OCI-LY1 (cell line): Measurements from ENCODE around the gene IFT81.
"Not testable (repeated sequence)": the region's sequence is repeated elsewhere in the genome, so short reads cannot be mapped to it uniquely, and the experiment has no call there.

Source experiments
- H2AFZ ChIP-seq: fragments of 200-600 bp; sonication (generic), shearing (Covaris generic); 2 replicates; pipeline ENCODE4 v1.6.0; 2014; ENCODE audit warnings: antibody characterized with exemption, mild to moderate bottlenecking, low read length
- H3F3A ChIP-seq: fragments of 200-600 bp; sonication (generic), shearing (Covaris generic); 2 replicates; pipeline ENCODE4 v1.6.0; 2014; ENCODE audit warnings: mild to moderate bottlenecking, antibody characterized with exemption, low read length, moderate library complexity; ENCODE audit not compliant: insufficient read depth
- H3K27ac ChIP-seq: fragments of 200-600 bp; sonication (generic); 2 replicates; pipeline ENCODE4 v1.5.1; 2014; ENCODE audit warnings: low read length, mixed run types, mild to moderate bottlenecking, low read depth; ENCODE audit not compliant: poor library complexity, severe bottlenecking
- H3K27me3 ChIP-seq: fragments of 200-600 bp; sonication (generic); 2 replicates; pipeline ENCODE4 v1.6.0; 2014; ENCODE audit warnings: antibody characterized with exemption, mild to moderate bottlenecking, low read length, moderate library complexity; ENCODE audit not compliant: insufficient read depth
- H3K36me3 ChIP-seq: fragments of 200-600 bp; sonication (generic); 2 replicates; pipeline ENCODE4 v1.6.1; 2014; ENCODE audit warnings: mild to moderate bottlenecking, antibody characterized with exemption, low read length, moderate library complexity, mixed read lengths; ENCODE audit not compliant: insufficient read depth
- H3K4me1 ChIP-seq: fragments of 200-600 bp; sonication (generic); 2 replicates; pipeline ENCODE4 v1.5.1; 2014; ENCODE audit warnings: mild to moderate bottlenecking, low read length, moderate library complexity; ENCODE audit not compliant: insufficient read depth, severe bottlenecking
- H3K4me2 ChIP-seq: fragments of 200-600 bp; sonication (generic), shearing (Covaris generic); 2 replicates; pipeline ENCODE4 v1.6.1; 2014; ENCODE audit warnings: low read length
- H3K4me3 ChIP-seq: fragments of 200-600 bp; sonication (generic); 2 replicates; pipeline ENCODE4 v1.5.1; 2014; ENCODE audit warnings: low read length, low read depth, mild to moderate bottlenecking, mixed read lengths; ENCODE audit not compliant: poor library complexity, severe bottlenecking
- H3K79me2 ChIP-seq: fragments of 200-600 bp; shearing (Covaris generic); 2 replicates; pipeline ENCODE4 v1.6.1; 2016; ENCODE audit warnings: mixed run types, low read length, mixed read lengths; ENCODE audit not compliant: insufficient read depth
- H3K9ac ChIP-seq: fragments of 200-600 bp; sonication (generic), shearing (Covaris generic); 2 replicates; pipeline ENCODE4 v1.6.1; 2014; ENCODE audit warnings: mild to moderate bottlenecking, low read length, mixed read lengths
- H3K9me2 ChIP-seq: fragments of 200-600 bp; sonication (generic), shearing (Covaris generic); 2 replicates; pipeline ENCODE4 v1.6.1; 2014; ENCODE audit warnings: low read depth, mild to moderate bottlenecking, low read length, mixed read lengths
- H3K9me3 ChIP-seq: fragments of 200-600 bp; shearing (Covaris generic); 2 replicates; pipeline ENCODE4 v1.6.1; 2014; ENCODE audit warnings: low read length, mixed read lengths
- H4K20me1 ChIP-seq: fragments of 200-600 bp; sonication (generic), shearing (Covaris generic); 2 replicates; pipeline ENCODE4 v1.6.0; 2016; ENCODE audit warnings: mild to moderate bottlenecking, low read length; ENCODE audit not compliant: insufficient read depth
- EZH2 ChIP-seq: fragments of 200-600 bp; sonication (generic), shearing (Covaris generic); IDR thresholded peaks from 2 replicates; pipeline ENCODE4 v1.8.0; 2017; ENCODE audit warnings: borderline replicate concordance, mixed run types, mild to moderate bottlenecking, antibody characterized with exemption, low read length, moderate library complexity, mixed read lengths
- TF ChIP-seq, protein P1 (sequence below): fragments of 200-600 bp; sonication (generic), shearing (Covaris generic); IDR thresholded peaks from 2 replicates; pipeline ENCODE4 v1.5.1; 2017; ENCODE audit warnings: mild to moderate bottlenecking, antibody characterized with exemption, low read length, moderate library complexity, mixed read lengths

The IFT81 gene

DNA sequence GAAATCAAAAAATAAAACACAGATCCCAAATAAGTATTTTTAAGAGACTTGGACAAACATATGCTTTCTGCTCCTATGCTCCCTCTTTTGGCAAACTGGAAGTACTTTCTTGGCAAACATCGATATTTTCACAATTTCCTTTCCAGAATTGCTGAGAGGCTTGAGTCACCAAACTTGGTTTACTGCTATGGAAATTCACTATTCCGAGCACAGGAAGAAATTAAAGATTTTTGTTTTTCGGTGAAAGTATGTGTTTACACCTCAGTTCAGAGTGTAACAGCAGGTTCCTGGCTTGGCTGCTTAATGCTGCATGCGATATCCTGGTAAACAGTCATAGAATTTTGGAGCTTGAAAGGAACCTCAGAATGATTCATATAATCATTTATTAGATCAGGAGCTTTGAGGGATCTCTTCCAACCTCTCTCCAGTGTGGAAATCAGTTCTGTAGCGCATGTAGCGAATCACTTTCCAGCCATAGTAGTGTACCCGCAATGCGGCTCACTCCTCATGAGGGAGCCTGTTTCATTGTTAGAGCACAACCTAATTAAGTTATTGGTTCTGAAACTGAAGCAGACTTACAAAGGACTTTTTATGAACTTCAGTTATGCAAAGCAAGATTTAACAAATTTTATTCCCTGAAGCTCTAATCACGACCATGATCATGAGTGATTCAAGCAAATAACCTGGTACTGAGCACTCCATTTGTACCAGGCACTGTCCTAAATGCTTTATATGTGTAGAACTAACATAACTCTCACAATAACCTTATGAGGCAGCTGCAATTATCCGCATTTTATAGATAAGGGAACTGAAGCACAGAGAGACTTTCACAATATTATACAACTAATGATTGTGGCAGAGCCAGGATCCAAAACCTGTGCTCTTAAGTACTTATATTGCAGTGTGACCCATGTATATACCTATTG lies 100.5 kb downstream of the IFT81 start:
- Histone ChIP-seq H3F3A (no peaks in the 10 kb centered on the region), H3K9ac (no peak overlapping the region), H3K4me3 (no peak overlapping the region), H3K9me3 (no peaks in the 10 kb centered on the region), H3K9me2 (no peaks in the 10 kb centered on the region), H3K4me2 (no peak overlapping the region), H2AFZ (no peak overlapping the region), H3K79me2 (no peaks in the 10 kb centered on the region), H3K27ac (no peak overlapping the region), H3K4me1 (no peaks in the 10 kb centered on the region), H3K27me3 (no peaks in the 10 kb centered on the region), H4K20me1 (no peaks in the 10 kb centered on the region), H3K36me3 (no peaks in the 10 kb centered on the region)
- TF ChIP-seq, protein P1, sequence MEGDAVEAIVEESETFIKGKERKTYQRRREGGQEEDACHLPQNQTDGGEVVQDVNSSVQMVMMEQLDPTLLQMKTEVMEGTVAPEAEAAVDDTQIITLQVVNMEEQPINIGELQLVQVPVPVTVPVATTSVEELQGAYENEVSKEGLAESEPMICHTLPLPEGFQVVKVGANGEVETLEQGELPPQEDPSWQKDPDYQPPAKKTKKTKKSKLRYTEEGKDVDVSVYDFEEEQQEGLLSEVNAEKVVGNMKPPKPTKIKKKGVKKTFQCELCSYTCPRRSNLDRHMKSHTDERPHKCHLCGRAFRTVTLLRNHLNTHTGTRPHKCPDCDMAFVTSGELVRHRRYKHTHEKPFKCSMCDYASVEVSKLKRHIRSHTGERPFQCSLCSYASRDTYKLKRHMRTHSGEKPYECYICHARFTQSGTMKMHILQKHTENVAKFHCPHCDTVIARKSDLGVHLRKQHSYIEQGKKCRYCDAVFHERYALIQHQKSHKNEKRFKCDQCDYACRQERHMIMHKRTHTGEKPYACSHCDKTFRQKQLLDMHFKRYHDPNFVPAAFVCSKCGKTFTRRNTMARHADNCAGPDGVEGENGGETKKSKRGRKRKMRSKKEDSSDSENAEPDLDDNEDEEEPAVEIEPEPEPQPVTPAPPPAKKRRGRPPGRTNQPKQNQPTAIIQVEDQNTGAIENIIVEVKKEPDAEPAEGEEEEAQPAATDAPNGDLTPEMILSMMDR: no peak
- no peak for TF ChIP-seq EZH2

DNA sequence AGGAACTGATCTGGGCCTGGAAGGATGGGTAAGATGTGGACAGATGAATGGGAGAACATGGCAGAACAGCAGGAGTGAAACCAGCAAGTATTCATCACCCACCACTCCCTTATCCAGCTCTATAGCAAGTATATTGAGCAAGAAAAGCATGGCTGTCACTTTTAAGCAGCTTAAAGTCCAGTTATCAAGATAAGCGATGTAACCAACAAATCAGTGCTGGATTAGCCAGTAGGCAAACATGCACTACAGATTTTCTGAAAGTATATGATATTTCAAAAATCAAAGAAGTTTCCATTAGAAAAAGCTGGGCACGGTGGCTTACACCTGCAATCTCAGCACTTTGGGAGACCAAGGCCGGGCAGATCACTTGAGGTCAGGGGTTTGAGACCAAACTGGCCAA lies 103.0 kb downstream of the IFT81 start:
- H3K4me1 ChIP-seq: no peaks in the 10 kb centered on the region
- H3K36me3 ChIP-seq: no peaks in the 10 kb centered on the region
- H3K4me2 ChIP-seq: no peak overlapping the region
- H4K20me1 ChIP-seq: no peaks in the 10 kb centered on the region
- H3F3A ChIP-seq: no peaks in the 10 kb centered on the region
- H3K79me2 ChIP-seq: no peaks in the 10 kb centered on the region
- TF ChIP-seq, protein P1: no peak
- no peak for TF ChIP-seq EZH2
- no peak overlapping the region for H3K27ac ChIP-seq
- no peaks in the 10 kb centered on the region for H3K9me3 ChIP-seq
- H3K4me3 ChIP-seq: no peak overlapping the region
- H2AFZ ChIP-seq: no peak overlapping the region
- no peaks in the 10 kb centered on the region for H3K9me2 ChIP-seq
- no peak overlapping the region for H3K9ac ChIP-seq
- H3K27me3 ChIP-seq: no peaks in the 10 kb centered on the region

DNA sequence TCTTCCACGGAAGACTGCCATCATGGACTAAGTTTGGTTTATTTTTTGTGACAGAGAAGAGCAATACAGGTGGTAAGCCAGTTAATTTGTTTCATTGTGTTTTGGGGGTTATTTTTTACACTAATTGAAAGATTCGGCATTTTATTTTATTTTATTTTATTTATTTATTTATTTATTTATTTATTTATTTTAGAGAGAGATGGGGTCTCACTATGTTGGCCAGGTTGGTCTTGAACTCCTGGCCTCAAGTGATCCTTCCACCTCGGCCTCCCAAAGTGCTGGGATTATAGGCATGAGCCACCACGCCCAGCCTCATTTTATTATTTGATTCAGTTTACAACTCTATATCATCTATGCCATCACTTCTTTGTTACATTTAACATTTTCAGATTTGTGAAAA lies 104.2 kb downstream of the IFT81 start:
- H3K27me3 ChIP-seq, H3K9ac ChIP-seq, H3K4me1 ChIP-seq, H2AFZ ChIP-seq, H3K27ac ChIP-seq, H4K20me1 ChIP-seq, H3K36me3 ChIP-seq, H3K9me3 ChIP-seq, H3F3A ChIP-seq, H3K4me2 ChIP-seq, H3K79me2 ChIP-seq, H3K4me3 ChIP-seq, H3K9me2 ChIP-seq: not testable (repeated sequence)

DNA sequence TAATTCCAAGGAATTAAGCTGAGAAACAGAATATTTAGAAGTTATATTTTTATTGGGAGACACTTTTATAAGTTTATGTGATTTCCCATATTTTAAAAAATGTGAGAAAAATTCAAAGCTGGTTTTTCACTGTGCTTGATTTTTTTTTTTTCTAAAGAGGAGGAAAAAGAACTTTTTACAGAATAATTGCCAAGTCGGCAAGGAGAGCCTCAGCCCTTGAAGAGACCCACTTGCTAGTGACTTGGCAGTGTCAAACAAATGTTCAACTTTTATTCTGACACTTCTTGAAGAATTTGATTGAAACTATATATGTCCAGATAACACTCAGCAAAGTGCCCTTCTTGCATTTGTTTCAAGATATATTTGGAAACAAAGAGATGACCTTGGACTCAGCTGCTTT lies 104.6 kb downstream of the IFT81 start:
- no peaks in the 10 kb centered on the region for H4K20me1 ChIP-seq
- no peak overlapping the region for H3K27ac ChIP-seq
- no peak overlapping the region for H2AFZ ChIP-seq
- no peak overlapping the region for H3K9ac ChIP-seq
- no peaks in the 10 kb centered on the region for H3K9me2 ChIP-seq
- no peak for TF ChIP-seq EZH2
- TF ChIP-seq, protein P1: no peak
- no peaks in the 10 kb centered on the region for H3K9me3 ChIP-seq
- no peaks in the 10 kb centered on the region for H3K36me3 ChIP-seq
- H3K4me3 ChIP-seq: no peak overlapping the region
- no peaks in the 10 kb centered on the region for H3K4me1 ChIP-seq
- H3K4me2 ChIP-seq: no peak overlapping the region
- H3K27me3 ChIP-seq: no peaks in the 10 kb centered on the region
- H3F3A ChIP-seq: no peaks in the 10 kb centered on the region
- H3K79me2 ChIP-seq: no peaks in the 10 kb centered on the region
